ENCODE measurements around the gene KIR3DL3. TPM values are rescaled to one million over a fixed set of nuclear protein-coding genes. Genes with fewer than 3 reads are reported as not detected.
"Not testable (repeated sequence)": the region's sequence is repeated elsewhere in the genome, so short reads cannot be mapped to it uniquely, and the experiment has no call there.

KIR3DL3 gene
- total RNA-seq, 1 experiment from 2014 or later: not detected

- Mint-ChIP-seq H3K9me3 (ENCODE audit: low read depth, unreplicated experiment) (peaks cover 1% of the 10 kb centered on the region), H3K4me3 (ENCODE audit: low read depth, unreplicated experiment) (no peak overlapping the region), H3K36me3 (ENCODE audit: insufficient read depth, unreplicated experiment) (no peaks in the 10 kb centered on the region), H3K27me3 (ENCODE audit: unreplicated experiment) (peaks cover 57% of the 10 kb centered on the region), H3K27ac (ENCODE audit: unreplicated experiment) (no peak overlapping the region), H3K4me1 (ENCODE audit: low read depth, unreplicated experiment) (no peaks in the 10 kb centered on the region)
- CTCF ChIA-PET: no interaction called here
- no TSS peak for BruUV-seq (replicated peaks)
- intact Hi-C loops (cut with micrococcal nuclease; ENCODE audit: unreplicated experiment): no loop called here
- DNase-seq: no peak
- TF ChIP-seq CTCF (IDR thresholded peaks at IDR 0.05; ENCODE audit: unreplicated experiment): no peak
These were observed 16.3 kb upstream of the KIR3DL3 start for GRCh38 chr19:54707962-54708361.

- no peak for TF ChIP-seq CTCF (IDR thresholded peaks at IDR 0.05; ENCODE audit: unreplicated experiment)
- BruUV-seq (replicated peaks): no TSS peak
- H3K9me3 Mint-ChIP-seq (ENCODE audit: low read depth, unreplicated experiment): peaks cover 5% of the 10 kb centered on the region
- no peak overlapping the region for H3K27ac Mint-ChIP-seq (ENCODE audit: unreplicated experiment)
- no peaks in the 10 kb centered on the region for H3K4me1 Mint-ChIP-seq (ENCODE audit: low read depth, unreplicated experiment)
- no peaks in the 10 kb centered on the region for H3K36me3 Mint-ChIP-seq (ENCODE audit: insufficient read depth, unreplicated experiment)
- CTCF ChIA-PET: no interaction called here
- DNase-seq: no peak
- no peak overlapping the region for H3K4me3 Mint-ChIP-seq (ENCODE audit: low read depth, unreplicated experiment)
- intact Hi-C loops (cut with micrococcal nuclease; ENCODE audit: unreplicated experiment): no loop called here
- peaks cover 49% of the 10 kb centered on the region for H3K27me3 Mint-ChIP-seq (ENCODE audit: unreplicated experiment)
These were observed 15.5 kb upstream of the KIR3DL3 start for GRCh38 chr19:54708781-54709180.

GRCh38 chr19:54709212-54709948 is 14.9 kb upstream of the KIR3DL3 start:
- Mint-ChIP-seq H3K27ac (ENCODE audit: unreplicated experiment) (no peak overlapping the region), H3K36me3 (ENCODE audit: insufficient read depth, unreplicated experiment) (no peaks in the 10 kb centered on the region), H3K27me3 (ENCODE audit: unreplicated experiment) (peaks cover 43% of the 10 kb centered on the region), H3K4me3 (ENCODE audit: low read depth, unreplicated experiment) (no peak overlapping the region), H3K4me1 (ENCODE audit: low read depth, unreplicated experiment) (no peaks in the 10 kb centered on the region), H3K9me3 (ENCODE audit: low read depth, unreplicated experiment) (peaks cover 5% of the 10 kb centered on the region)
- intact Hi-C loops (cut with micrococcal nuclease; ENCODE audit: unreplicated experiment): no loop called here
- no TSS peak for BruUV-seq (replicated peaks)
- no peak for TF ChIP-seq CTCF (IDR thresholded peaks at IDR 0.05; ENCODE audit: unreplicated experiment)
- CTCF ChIA-PET: no interaction called here
- no peak for DNase-seq

GRCh38 chr19:54709956-54710355 is 14.3 kb upstream of the KIR3DL3 start:
- H3K9me3 Mint-ChIP-seq (ENCODE audit: low read depth, unreplicated experiment); intact Hi-C loops (cut with micrococcal nuclease; ENCODE audit: unreplicated experiment); H3K4me1 Mint-ChIP-seq (ENCODE audit: low read depth, unreplicated experiment): not testable (repeated sequence)

GRCh38 chr19:54724644-54725043 is 402 bp downstream of the KIR3DL3 start:
- intact Hi-C loops (cut with micrococcal nuclease; ENCODE audit: unreplicated experiment): no loop called here
- no peaks in the 10 kb centered on the region for H3K4me1 Mint-ChIP-seq (ENCODE audit: low read depth, unreplicated experiment)
- no peak overlapping the region for H3K27ac Mint-ChIP-seq (ENCODE audit: unreplicated experiment)

More at GRCh38 chr19:54709956-54710355, 14.3 kb upstream of the KIR3DL3 start:
- DNase-seq; H3K27ac Mint-ChIP-seq (ENCODE audit: unreplicated experiment); CTCF ChIA-PET; BruUV-seq (replicated peaks); H3K4me3 Mint-ChIP-seq (ENCODE audit: low read depth, unreplicated experiment); H3K36me3 Mint-ChIP-seq (ENCODE audit: insufficient read depth, unreplicated experiment): not testable (repeated sequence)
- H3K27me3 Mint-ChIP-seq (ENCODE audit: unreplicated experiment): peaks cover 37% of the 10 kb centered on the region

More at GRCh38 chr19:54724644-54725043, 402 bp downstream of the KIR3DL3 start:
- no TSS peak for BruUV-seq (replicated peaks)
- Mint-ChIP-seq H3K36me3 (ENCODE audit: insufficient read depth, unreplicated experiment) (no peaks in the 10 kb centered on the region), H3K9me3 (ENCODE audit: low read depth, unreplicated experiment) (peaks cover 17% of the 10 kb centered on the region), H3K27me3 (ENCODE audit: unreplicated experiment) (peaks cover 39% of the 10 kb centered on the region), H3K4me3 (ENCODE audit: low read depth, unreplicated experiment) (no peak overlapping the region)
- DNase-seq: no peak
- no peak for TF ChIP-seq CTCF (IDR thresholded peaks at IDR 0.05; ENCODE audit: unreplicated experiment)
- CTCF ChIA-PET: no interaction called here

Data from Calu3 (cell line).